OCI-LY7 (cell line): ENCODE data around the gene KCND3. TPM values are rescaled to one million over a fixed set of nuclear protein-coding genes. Genes with fewer than 3 reads are reported as not detected.

Source experiments
- BruUV-seq: library from RNA; stranded (reverse); fragments of 400-500 nt; replicated peaks from 2 replicates; lab custom pipeline; 2021; lab: Mats Ljungman, UMichigan
- CTCF ChIA-PET: fragments of 300-600 bp; sonication (Branson Sonifier 250); formaldehyde crosslinking; loops from one replicate; lab custom pipeline; 2022; ENCODE audit warnings: antibody characterized with exemption; ENCODE audit not compliant: unreplicated experiment; lab: Charles Lee
- POLR2A ChIA-PET: fragments of 300-600 bp; sonication (Branson Sonifier 250); formaldehyde crosslinking; loops from one replicate; lab custom pipeline; 2022; ENCODE audit warnings: antibody characterized with exemption; lab: Charles Lee
- DNase-seq: peaks from one replicate; pipeline ENCODE4 v3.0.0-alpha.2; 2015; ENCODE audit warnings: low spot score
- H2AFZ ChIP-seq: fragments of 200-600 bp; sonication (generic), shearing (Covaris generic); 2 replicates; pipeline ENCODE4 v1.6.1; 2014; ENCODE audit warnings: mild to moderate bottlenecking, antibody characterized with exemption, low read length, moderate library complexity
- H3K27ac ChIP-seq: fragments of 200-600 bp; sonication (generic); 2 replicates; pipeline ENCODE4 v1.5.1; 2014; ENCODE audit warnings: mixed run types, low read depth, mild to moderate bottlenecking, moderate library complexity, low read length, inconsistent platforms; ENCODE audit not compliant: poor library complexity, severe bottlenecking
- H3K36me3 ChIP-seq: fragments of 200-600 bp; sonication (generic); 2 replicates; pipeline ENCODE4 v1.6.1; 2014; ENCODE audit warnings: mild to moderate bottlenecking, antibody characterized with exemption, low read length, moderate library complexity, mixed read lengths; ENCODE audit not compliant: insufficient read depth
- H3K4me1 ChIP-seq: fragments of 200-600 bp; sonication (generic); 2 replicates; pipeline ENCODE4 v1.5.1; 2014; ENCODE audit warnings: mild to moderate bottlenecking, low read length; ENCODE audit not compliant: insufficient read depth, poor library complexity, severe bottlenecking
- H3K4me2 ChIP-seq: fragments of 200-600 bp; sonication (generic); 2 replicates; pipeline ENCODE4 v1.6.1; 2014; ENCODE audit warnings: mild to moderate bottlenecking, low read length
- H3K4me3 ChIP-seq: fragments of 200-600 bp; sonication (generic); 2 replicates; pipeline ENCODE4 v1.5.1; 2014; ENCODE audit warnings: mild to moderate bottlenecking, low read depth, low read length; ENCODE audit not compliant: poor library complexity, severe bottlenecking
- H3K79me2 ChIP-seq: fragments of 200-600 bp; sonication (generic); 2 replicates; pipeline ENCODE4 v1.6.1; 2016; ENCODE audit warnings: low read depth, mild to moderate bottlenecking, low read length, moderate library complexity, mixed read lengths; ENCODE audit not compliant: insufficient read depth
- H3K9me2 ChIP-seq: fragments of 200-600 bp; sonication (generic); 2 replicates; pipeline ENCODE4 v1.6.1; 2016; ENCODE audit warnings: mild to moderate bottlenecking, low read length, mixed read lengths; ENCODE audit not compliant: insufficient read depth
- H3K9me3 ChIP-seq: fragments of 200-600 bp; sonication (generic); 2 replicates; pipeline ENCODE4 v1.6.1; 2014; ENCODE audit warnings: mild to moderate bottlenecking, mixed run types, low read length, mixed read lengths
- H4K20me1 ChIP-seq: fragments of 200-600 bp; sonication (generic); 2 replicates; pipeline ENCODE4 v1.6.1; 2014; ENCODE audit warnings: mild to moderate bottlenecking, antibody characterized with exemption, low read length, moderate library complexity, mixed read lengths; ENCODE audit not compliant: insufficient read depth
- EZH2phosphoT487 ChIP-seq: fragments of 200-600 bp; sonication (generic); IDR thresholded peaks from 2 replicates; pipeline ENCODE4 v1.6.1; 2018; ENCODE audit warnings: low read depth, borderline replicate concordance, mild to moderate bottlenecking, mixed run types, antibody characterized with exemption, low read length, moderate library complexity, mixed read lengths
- intact Hi-C: fragments of 100-400 bp; cut with micrococcal nuclease; formaldehyde crosslinking; loops from one replicate; pipeline ENCODE4 v1.10.0; 2022; ENCODE audit not compliant: unreplicated experiment
- total RNA-seq, 2 experiments: library from RNA; depleted of rRNA in 1 of 2; stranded (reverse); fragments of >200 nt in 1 of 2; shearing (Covaris generic) in 1 of 2; gene quantifications; 2 replicates each; pipeline ENCODE4 v1.2.3, GENCODE V29; 2014 to 2022
- TF ChIP-seq, protein P1 (sequence below): fragments of 200-600 bp; sonication (generic); conservative IDR thresholded peaks from 2 replicates; pipeline ENCODE4 v1.5.1; 2014; ENCODE audit warnings: mild to moderate bottlenecking, antibody characterized with exemption, low read length, moderate library complexity, mixed read lengths

KCND3 gene
- total RNA-seq, 2 experiments from 2014 or later = not detected

DNA sequence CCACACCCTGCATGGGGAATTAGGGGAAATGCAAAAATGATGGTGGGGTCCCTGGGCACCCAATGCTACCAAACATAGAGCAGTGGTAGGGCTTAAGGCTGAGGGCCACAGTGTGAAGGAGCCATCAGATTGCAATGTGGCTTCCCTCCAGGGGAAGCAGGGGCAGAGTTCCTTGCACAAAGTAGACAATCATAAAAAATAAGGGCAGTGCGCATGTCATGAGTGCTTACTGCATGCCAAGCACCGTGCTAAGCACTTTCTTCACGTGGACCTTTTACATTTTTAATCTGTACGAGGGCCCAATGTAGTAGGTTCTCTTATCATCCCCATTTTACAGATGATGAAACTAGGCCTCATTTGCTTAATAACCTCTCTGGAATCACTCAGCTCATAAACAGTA lies 177.2 kb downstream of the KCND3 start:
- ChIA-PET POLR2A (no interaction called here), CTCF (no interaction called here)
- no TSS peak for BruUV-seq
- H3K4me3 ChIP-seq = no peak overlapping the region
- intact Hi-C loops = no loop called here
- TF ChIP-seq, protein P1, sequence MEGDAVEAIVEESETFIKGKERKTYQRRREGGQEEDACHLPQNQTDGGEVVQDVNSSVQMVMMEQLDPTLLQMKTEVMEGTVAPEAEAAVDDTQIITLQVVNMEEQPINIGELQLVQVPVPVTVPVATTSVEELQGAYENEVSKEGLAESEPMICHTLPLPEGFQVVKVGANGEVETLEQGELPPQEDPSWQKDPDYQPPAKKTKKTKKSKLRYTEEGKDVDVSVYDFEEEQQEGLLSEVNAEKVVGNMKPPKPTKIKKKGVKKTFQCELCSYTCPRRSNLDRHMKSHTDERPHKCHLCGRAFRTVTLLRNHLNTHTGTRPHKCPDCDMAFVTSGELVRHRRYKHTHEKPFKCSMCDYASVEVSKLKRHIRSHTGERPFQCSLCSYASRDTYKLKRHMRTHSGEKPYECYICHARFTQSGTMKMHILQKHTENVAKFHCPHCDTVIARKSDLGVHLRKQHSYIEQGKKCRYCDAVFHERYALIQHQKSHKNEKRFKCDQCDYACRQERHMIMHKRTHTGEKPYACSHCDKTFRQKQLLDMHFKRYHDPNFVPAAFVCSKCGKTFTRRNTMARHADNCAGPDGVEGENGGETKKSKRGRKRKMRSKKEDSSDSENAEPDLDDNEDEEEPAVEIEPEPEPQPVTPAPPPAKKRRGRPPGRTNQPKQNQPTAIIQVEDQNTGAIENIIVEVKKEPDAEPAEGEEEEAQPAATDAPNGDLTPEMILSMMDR = no peak
- no peak for TF ChIP-seq EZH2phosphoT487
- H3K79me2 ChIP-seq = no peaks in the 10 kb centered on the region
- no peak overlapping the region for H2AFZ ChIP-seq
- no peak for DNase-seq
- no peaks in the 10 kb centered on the region; the same call in 1 of the 2 replicates for H4K20me1 ChIP-seq
- no peaks in the 10 kb centered on the region for H3K9me3 ChIP-seq
- no peak overlapping the region for H3K4me2 ChIP-seq
- no peak overlapping the region for H3K27ac ChIP-seq
- no peaks in the 10 kb centered on the region for H3K9me2 ChIP-seq
- H3K36me3 ChIP-seq = no peaks in the 10 kb centered on the region
- no peaks in the 10 kb centered on the region for H3K4me1 ChIP-seq

DNA sequence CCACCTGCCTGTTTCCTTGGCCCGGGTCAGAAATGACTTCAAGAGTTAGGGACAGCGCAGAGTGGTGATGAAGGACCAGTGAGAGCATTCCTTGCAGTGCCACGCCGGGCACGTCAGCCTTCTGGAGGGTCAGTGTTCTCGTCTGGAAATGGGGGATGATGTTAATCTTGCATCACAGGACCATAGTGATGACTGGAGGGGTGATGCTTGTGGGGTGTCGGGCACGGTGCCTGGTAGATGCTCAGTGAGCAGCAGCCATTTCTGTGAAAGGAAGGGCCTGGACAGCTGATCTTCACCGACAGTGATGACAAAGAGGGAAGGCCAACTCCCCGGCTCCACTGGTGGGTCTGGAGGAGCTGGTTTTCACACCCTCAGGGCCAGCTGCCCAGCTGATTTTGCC lies 177.6 kb downstream of the KCND3 start:
- H2AFZ ChIP-seq = no peak overlapping the region
- no peak overlapping the region for H3K4me2 ChIP-seq
- H3K4me3 ChIP-seq = no peak overlapping the region
- CTCF ChIA-PET = no interaction called here
- H3K9me2 ChIP-seq = no peaks in the 10 kb centered on the region
- intact Hi-C loops = no loop called here
- no peaks in the 10 kb centered on the region for H3K79me2 ChIP-seq
- H3K9me3 ChIP-seq = no peaks in the 10 kb centered on the region
- no peak overlapping the region for H3K27ac ChIP-seq
- no TSS peak for BruUV-seq
- POLR2A ChIA-PET = no interaction called here
- H4K20me1 ChIP-seq = no peaks in the 10 kb centered on the region; the same call in 1 of the 2 replicates
- no peak for DNase-seq
- no peaks in the 10 kb centered on the region for H3K4me1 ChIP-seq
- no peaks in the 10 kb centered on the region for H3K36me3 ChIP-seq
- no peak for TF ChIP-seq EZH2phosphoT487

DNA sequence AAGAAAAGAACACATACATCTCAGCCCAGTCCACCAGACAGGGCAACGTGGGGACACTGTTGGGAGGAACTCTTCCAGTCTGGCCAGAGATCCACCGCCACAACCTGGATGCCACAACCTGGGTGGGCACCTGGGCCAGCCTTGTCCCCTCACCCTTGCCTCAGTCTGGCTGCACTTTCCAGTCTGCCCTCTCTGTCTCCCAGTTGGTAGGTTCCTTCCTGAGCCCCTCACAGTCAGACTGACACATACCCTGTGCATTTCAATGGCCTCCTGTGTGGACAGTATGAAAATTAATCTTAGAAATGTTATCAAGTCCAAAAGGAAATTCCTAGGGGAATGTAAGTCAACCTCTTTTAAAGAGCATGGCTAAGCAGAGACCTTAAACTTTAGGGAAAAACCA lies 184.2 kb downstream of the KCND3 start:
- no peak overlapping the region for H2AFZ ChIP-seq
- no peaks in the 10 kb centered on the region for H3K9me3 ChIP-seq
- H3K4me3 ChIP-seq = no peak overlapping the region
- no peaks in the 10 kb centered on the region for H4K20me1 ChIP-seq
- H3K79me2 ChIP-seq = no peaks in the 10 kb centered on the region
- H3K4me2 ChIP-seq = no peak overlapping the region
- BruUV-seq = no TSS peak
- H3K4me1 ChIP-seq = no peaks in the 10 kb centered on the region
- ChIA-PET CTCF (no interaction called here), POLR2A (interaction anchor here (1.1 kb wide), 1 partner anchor 11 kb away, joined by 3 read pairs; no protein-coding TSS in a partner anchor)
- H3K36me3 ChIP-seq = no peaks in the 10 kb centered on the region
- H3K9me2 ChIP-seq = no peaks in the 10 kb centered on the region
- intact Hi-C loops = no loop called here
- no peak overlapping the region for H3K27ac ChIP-seq
- no peak for TF ChIP-seq EZH2phosphoT487
- TF ChIP-seq, protein P1 = no peak
- DNase-seq = no peak
